Measurements from ENCODE around the gene TMEM254.

GRCh38 chr10:80041162-80041561, 37.3 kb upstream of the TMEM254 start:
- no peak for TF ChIP-seq POLR2AphosphoS5 (IDR thresholded peaks at IDR 0.05; ENCODE audit: low read depth, low read length)
- no peak for TF ChIP-seq POLR2A (IDR thresholded peaks at IDR 0.05; ENCODE audit: low read depth, low read length)
- no peak for TF ChIP-seq TAF1 (IDR thresholded peaks at IDR 0.05; ENCODE audit: borderline replicate concordance, low read depth, low read length)
